Panc1 (cell line): Measurements from ENCODE around the gene EPHA3. TPM values are rescaled to one million over a fixed set of nuclear protein-coding genes. Genes with fewer than 3 reads are reported as not detected.

Experiments used
- ATAC-seq: fragments of 200-7000 bp; cut with Tn5 transposase; 2 replicates; pipeline ENCODE4 v1.9.1; 2020; ENCODE audit warnings: mild to moderate bottlenecking, moderate library complexity
- BruUV-seq: library from RNA; stranded (reverse); fragments of 400-500 nt; replicated peaks from 2 replicates; lab custom pipeline; 2021; lab: Mats Ljungman, UMichigan
- CTCF ChIA-PET: fragments of 300-600 bp; sonication (Branson Sonifier 250); formaldehyde crosslinking; loops from one replicate; lab custom pipeline; 2022; ENCODE audit warnings: antibody characterized with exemption; lab: Charles Lee
- POLR2A ChIA-PET: fragments of 300-600 bp; sonication (Branson Sonifier 250); formaldehyde crosslinking; loops from one replicate; lab custom pipeline; 2022; ENCODE audit warnings: antibody characterized with exemption; lab: Charles Lee
- DNase-seq: peaks from one replicate; pipeline ENCODE4 v3.0.0-alpha.2; 2010; ENCODE audit warnings: low read depth, low spot score
- H3K27ac ChIP-seq: 2 replicates; pipeline ENCODE4 v1.5.1; 2011; ENCODE audit warnings: mild to moderate bottlenecking, low read length, inconsistent platforms
- H3K27me3 ChIP-seq: fragments of 200-500 bp; sonication (Bioruptor generic); 2 replicates; pipeline ENCODE4 v1.6.0; 2014; ENCODE audit warnings: low read length, inconsistent platforms; ENCODE audit not compliant: control insufficient read depth, insufficient read depth
- H3K36me3 ChIP-seq: fragments of 200-500 bp; sonication (Bioruptor generic); 2 replicates; pipeline ENCODE4 v1.5.1; 2014; ENCODE audit warnings: inconsistent platforms, mild to moderate bottlenecking, low read length, moderate library complexity; ENCODE audit not compliant: control insufficient read depth, insufficient read depth
- H3K4me1 ChIP-seq: 2 replicates; pipeline ENCODE4 v1.5.1; 2011; ENCODE audit warnings: inconsistent platforms, mild to moderate bottlenecking, low read length, moderate library complexity; ENCODE audit not compliant: control insufficient read depth, insufficient read depth
- H3K4me3 ChIP-seq, 2 experiments: 2 replicates each; pipeline ENCODE4 v1.5.1; 2011 to 2012; ENCODE audit warnings: low read depth in 2 of 2, low read length in 2 of 2, mild to moderate bottlenecking in 2 of 2, inconsistent platforms in 1 of 2, moderate library complexity in 1 of 2
- H3K9me3 ChIP-seq: fragments of 200-500 bp; sonication (Bioruptor generic); 2 replicates; pipeline ENCODE4 v1.5.1; 2014; ENCODE audit warnings: low read depth, mild to moderate bottlenecking, inconsistent platforms, low read length, moderate library complexity; ENCODE audit not compliant: control insufficient read depth, insufficient read depth
- CTCF ChIP-seq: fragments of 450-650 bp; IDR thresholded peaks from 2 replicates; pipeline ENCODE4 v1.5.1; 2017; ENCODE audit warnings: mild to moderate bottlenecking
- POLR2AphosphoS5 ChIP-seq: IDR thresholded peaks from 2 replicates; pipeline ENCODE4 v1.6.1; 2012; ENCODE audit warnings: mild to moderate bottlenecking, low read depth, low read length, moderate library complexity
- REST ChIP-seq, 2 experiments: IDR thresholded peaks; 2 replicates each; pipeline ENCODE4 v1.6.1; 2011 to 2012; ENCODE audit warnings: low read depth in 2 of 2, control low read depth in 1 of 2, low read length in 1 of 2, mild to moderate bottlenecking in 1 of 2, moderate library complexity in 1 of 2; ENCODE audit not compliant: insufficient read depth in 1 of 2
- SIN3A ChIP-seq: IDR thresholded peaks from 2 replicates; pipeline ENCODE4 v1.6.1; 2012; ENCODE audit warnings: low read depth, mild to moderate bottlenecking, low read length, moderate library complexity, borderline replicate concordance; ENCODE audit not compliant: insufficient read depth
- TCF7L2 ChIP-seq: IDR thresholded peaks from 2 replicates; pipeline ENCODE4 v1.6.1; 2011; ENCODE audit warnings: mild to moderate bottlenecking, low read depth, low read length, inconsistent platforms
- in situ Hi-C: cut with HindIII; loops from 2 replicates; pipeline ENCODE4 v1.10.0; 2016; ENCODE audit warnings: low sequenced_read_pairs, low pct_unique_long_range_greater_than_20kb
- intact Hi-C: fragments of 100-400 bp; cut with micrococcal nuclease; formaldehyde crosslinking; loops from one replicate; pipeline ENCODE4 v1.10.0; 2022; ENCODE audit not compliant: unreplicated experiment
- total RNA-seq: library from RNA; stranded (reverse); gene quantifications from one replicate; pipeline ENCODE4 v1.2.1, GENCODE V29; 2021; ENCODE audit not compliant: unreplicated experiment

Gene EPHA3
- total RNA-seq, 1 experiment from 2014 or later = 0.05 TPM

GRCh38 chr3:89395996-89396395 is 288.6 kb downstream of the EPHA3 start:
- Histone ChIP-seq H3K27me3 (no peaks in the 10 kb centered on the region), H3K9me3 (no peaks in the 10 kb centered on the region), H3K36me3 (no peaks in the 10 kb centered on the region), H3K4me3 (no peak overlapping the region), H3K4me1 (no peaks in the 10 kb centered on the region), H3K27ac (no peak overlapping the region)
- ATAC-seq (no peak), DNase-seq (no peak)
- CTCF ChIA-PET = no interaction called here
- in situ Hi-C loops (no loop called here), intact Hi-C loops (no loop called here)
- POLR2A ChIA-PET = no interaction called here
- TF ChIP-seq CTCF (no peak), POLR2AphosphoS5 (no peak), TCF7L2 (no peak), REST (IDR thresholded peaks at IDR 0.05; ENCODE audit: insufficient read depth in 1 of 2, low read depth in 2 of 2, low read length in 1 of 2) (no peak), SIN3A (no peak)
- BruUV-seq = no TSS peak

- H3K9me3 ChIP-seq = no peaks in the 10 kb centered on the region
- BruUV-seq = no TSS peak
- H3K27me3 ChIP-seq = no peaks in the 10 kb centered on the region
- ATAC-seq (no peak), DNase-seq (no peak)
- ChIA-PET POLR2A (no interaction called here), CTCF (no interaction called here)
- H3K36me3 ChIP-seq = no peaks in the 10 kb centered on the region
- H3K4me1 ChIP-seq = no peaks in the 10 kb centered on the region
- in situ Hi-C loops = no loop called here
- no peak overlapping the region for H3K4me3 ChIP-seq
- intact Hi-C loops = no loop called here
- no peak for TF ChIP-seq CTCF
- TF ChIP-seq POLR2AphosphoS5 = no peak
- no peak for TF ChIP-seq SIN3A
- no peak for TF ChIP-seq TCF7L2
- no peak overlapping the region for H3K27ac ChIP-seq
Observed at GRCh38 chr3:89402051-89402450, 294.6 kb downstream of the EPHA3 start.
